Measurements from ENCODE around the gene ZFAND2A.

DNA sequence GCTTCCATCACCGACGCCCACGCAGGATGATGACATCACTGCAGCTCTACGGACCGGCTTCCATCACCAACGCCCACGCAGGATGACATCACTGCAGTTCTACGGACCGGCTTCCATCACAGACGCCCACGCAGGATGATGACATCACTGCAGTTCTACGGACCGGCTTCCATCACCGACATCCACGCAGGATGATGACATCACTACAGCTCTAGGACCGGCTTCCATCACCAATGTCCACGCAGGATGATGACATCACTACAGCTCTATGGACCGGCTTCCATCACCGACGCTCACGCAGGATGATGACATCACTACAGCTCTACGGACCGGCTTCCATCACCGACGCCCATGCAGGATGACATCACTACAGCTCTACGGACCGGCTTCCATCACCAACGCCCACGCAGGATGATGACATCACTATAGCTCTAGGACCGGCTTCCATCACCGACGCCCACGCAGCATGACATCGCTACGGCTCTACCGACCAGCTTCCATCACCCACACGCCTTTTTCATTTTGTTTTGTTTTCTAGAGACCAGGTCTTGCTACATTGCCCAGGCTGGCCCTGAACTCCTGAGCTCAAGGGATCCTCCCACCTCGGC lies 42.6 kb downstream of the ZFAND2A start:
- no peak for TF ChIP-seq POLR2A (IDR thresholded peaks at IDR 0.05; ENCODE audit: low read length)
- TF ChIP-seq GATA1 (IDR thresholded peaks at IDR 0.05; ENCODE audit: low read depth, low read length): no peak

Data from erythroblast (primary cell).